MCF 10A (cell line): ENCODE measurements around the gene KLHDC4. TPM values are rescaled to one million over a fixed set of nuclear protein-coding genes. Genes with fewer than 3 reads are reported as not detected.
A peak's percentile ranks its signal among the peaks of the same experiment; 100 is the strongest.
"Not testable (repeated sequence)": the region's sequence is repeated elsewhere in the genome, so short reads cannot be mapped to it uniquely, and the experiment has no call there.

Experiments used
- BruUV-seq: library from RNA; stranded (reverse); fragments of 400-500 nt; replicated peaks from 2 replicates; lab custom pipeline; 2021; lab: Mats Ljungman, UMichigan
- CTCF ChIA-PET: fragments of 300-600 bp; sonication (Branson Sonifier 250); formaldehyde crosslinking; extraction: SDS; loops from one replicate; lab custom pipeline; 2021; ENCODE audit warnings: antibody characterized with exemption, inconsistent platforms; lab: Yijun Ruan, JAX
- POLR2A ChIA-PET: fragments of 300-600, 350-650 bp; sonication (Branson Sonifier 250); formaldehyde crosslinking; extraction: SDS; loops from one replicate; lab custom pipeline; 2020; ENCODE audit warnings: antibody characterized with exemption, inconsistent platforms; lab: Yijun Ruan, JAX
- DNase-seq: peaks from one replicate; pipeline ENCODE4 v3.0.0-alpha.2; 2018; ENCODE audit not compliant: unreplicated experiment
- H3K27ac Mint-ChIP-seq: one replicate; pipeline ENCODE4 v1.8.0; 2022; ENCODE audit warnings: mild to moderate bottlenecking, low read depth, mixed read lengths; ENCODE audit not compliant: unreplicated experiment
- H3K27me3 Mint-ChIP-seq: one replicate; pipeline ENCODE4 v1.8.0; 2022; ENCODE audit warnings: mixed read lengths; ENCODE audit not compliant: insufficient read depth, unreplicated experiment
- H3K36me3 Mint-ChIP-seq: one replicate; pipeline ENCODE4 v1.8.0; 2022; ENCODE audit warnings: mild to moderate bottlenecking, moderate library complexity, mixed read lengths; ENCODE audit not compliant: insufficient read depth, unreplicated experiment
- H3K4me1 Mint-ChIP-seq: one replicate; pipeline ENCODE4 v1.8.0; 2022; ENCODE audit warnings: mixed read lengths; ENCODE audit not compliant: insufficient read depth, unreplicated experiment
- H3K4me3 Mint-ChIP-seq: one replicate; pipeline ENCODE4 v1.8.0; 2022; ENCODE audit warnings: mild to moderate bottlenecking, moderate library complexity, mixed read lengths; ENCODE audit not compliant: unreplicated experiment
- H3K9me3 Mint-ChIP-seq: one replicate; pipeline ENCODE4 v1.8.0; 2022; ENCODE audit warnings: mixed read lengths; ENCODE audit not compliant: unreplicated experiment
- CTCF ChIP-seq: fragments of 200-600 bp; IDR thresholded peaks from one replicate; pipeline ENCODE4 v1.8.0; 2022; ENCODE audit warnings: antibody characterized with exemption, mild to moderate bottlenecking; ENCODE audit not compliant: unreplicated experiment
- intact Hi-C: fragments of 100-400 bp; cut with micrococcal nuclease; formaldehyde crosslinking; loops from 2 replicates; pipeline ENCODE4 v1.14.1; 2022
- total RNA-seq: library from RNA; stranded (reverse); gene quantifications from 2 replicates; pipeline ENCODE4 v1.2.3, GENCODE V29; 2022

KLHDC4 gene
- total RNA-seq, 1 experiment from 2014 or later, result 106 TPM

DNA sequence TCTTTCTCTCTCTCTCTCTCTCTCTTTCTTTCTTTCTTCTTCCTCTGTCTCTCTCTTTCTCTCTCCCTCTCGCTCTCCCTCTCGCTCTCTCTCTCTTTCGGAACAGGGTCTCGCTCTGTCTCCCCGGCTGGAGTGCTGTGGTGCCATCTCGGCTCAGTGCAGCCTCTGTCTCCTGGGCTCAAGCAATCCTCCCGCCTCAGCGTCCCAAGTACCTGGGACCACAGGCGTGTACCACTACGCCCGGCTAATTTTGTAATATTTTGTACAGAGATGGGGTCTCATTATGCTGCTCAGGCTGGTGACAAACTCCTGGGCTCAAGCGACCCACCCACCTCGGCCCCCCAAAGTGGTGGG, 12.7 kb upstream of the KLHDC4 start:
- Mint-ChIP-seq H3K27me3 (no peaks in the 10 kb centered on the region), H3K9me3 (no peaks in the 10 kb centered on the region), H3K4me3 (peak overlapping the region; percentile 52), H3K27ac (peak overlapping the region; percentile 89), H3K4me1 (peaks cover 18% of the 10 kb centered on the region), H3K36me3 (peaks cover 7% of the 10 kb centered on the region)
- intact Hi-C loops, result loop anchor here (1.0 to 10.0 kb wide), 4 partner anchors 44 to 656 kb away; no protein-coding TSS in a partner anchor
- no peak for DNase-seq
- ChIA-PET POLR2A (interaction anchor here (0.7 to 4.2 kb wide), 19 partner anchors 10 to 90 kb away, joined by 3 to 138 read pairs (median 8); partner anchors contain the start of genes KLHDC4 and SLC7A5), CTCF (interaction anchor here (0.6 to 4.2 kb wide), 30 partner anchors 10 to 753 kb away, joined by 3 to 205 read pairs (median 8); partner anchors contain the start of genes KLHDC4 and SLC7A5)
- no peak for TF ChIP-seq CTCF
- BruUV-seq, result TSS peak; percentile 78

GRCh38 chr16:87773836-87774235, 8.1 kb upstream of the KLHDC4 start:
- POLR2A ChIA-PET, result interaction anchor here (1.4 kb wide), 1 partner anchor 98 kb away, joined by 5 read pairs; no protein-coding TSS in a partner anchor
- H3K27ac Mint-ChIP-seq, H3K9me3 Mint-ChIP-seq, H3K36me3 Mint-ChIP-seq, H3K27me3 Mint-ChIP-seq, BruUV-seq, H3K4me3 Mint-ChIP-seq, DNase-seq: not testable (repeated sequence)
- intact Hi-C loops, result loop anchor here (10.0 kb wide), 1 partner anchor 661 kb away; no protein-coding TSS in a partner anchor
- H3K4me1 Mint-ChIP-seq, result peaks cover 17% of the 10 kb centered on the region
- CTCF ChIA-PET, result interaction anchor here (0.6 to 6.5 kb wide), 3 partner anchors 12 to 97 kb away, joined by 3 to 51 read pairs (median 3); no protein-coding TSS in a partner anchor

DNA sequence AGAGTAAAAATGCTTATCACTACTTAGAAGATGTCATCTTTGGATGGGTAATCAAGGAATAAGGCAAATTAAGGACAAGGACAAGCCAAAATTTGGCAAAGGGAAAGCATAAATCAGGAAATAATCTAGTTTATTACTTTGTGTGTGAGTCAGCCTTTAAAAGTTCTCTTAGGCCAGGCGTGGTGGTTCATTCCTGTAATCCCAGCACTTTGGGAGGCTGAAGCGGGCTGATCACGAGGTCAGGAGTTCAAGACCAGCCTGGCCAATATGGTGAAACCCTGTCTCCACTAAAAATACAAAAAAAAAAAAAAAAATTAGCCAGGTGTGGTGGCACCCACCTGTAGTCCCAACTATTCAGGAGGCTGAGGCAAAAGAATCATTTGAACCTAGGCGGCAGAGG, 1.7 kb upstream of the KLHDC4 start:
- not testable (repeated sequence) for BruUV-seq, H3K27me3 Mint-ChIP-seq, H3K27ac Mint-ChIP-seq, DNase-seq, H3K9me3 Mint-ChIP-seq
- POLR2A ChIA-PET, result interaction anchor here (0.6 to 3.1 kb wide), 5 partner anchors 40 to 131 kb away, joined by 3 to 32 read pairs (median 5); partner anchors contain the start of gene SLC7A5
- Mint-ChIP-seq H3K36me3 (peaks cover 23% of the 10 kb centered on the region), H3K4me3 (peak overlapping the region; percentile 88), H3K4me1 (peaks cover 18% of the 10 kb centered on the region)
- CTCF ChIA-PET, result interaction anchor here (0.7 to 3.6 kb wide), 3 partner anchors 104 to 131 kb away, joined by 3 to 26 read pairs (median 21); no protein-coding TSS in a partner anchor
- intact Hi-C loops, result loop anchor here (10.0 kb wide), 1 partner anchor 1203 kb away; the partner anchor contains the start of gene FOXC2

DNA sequence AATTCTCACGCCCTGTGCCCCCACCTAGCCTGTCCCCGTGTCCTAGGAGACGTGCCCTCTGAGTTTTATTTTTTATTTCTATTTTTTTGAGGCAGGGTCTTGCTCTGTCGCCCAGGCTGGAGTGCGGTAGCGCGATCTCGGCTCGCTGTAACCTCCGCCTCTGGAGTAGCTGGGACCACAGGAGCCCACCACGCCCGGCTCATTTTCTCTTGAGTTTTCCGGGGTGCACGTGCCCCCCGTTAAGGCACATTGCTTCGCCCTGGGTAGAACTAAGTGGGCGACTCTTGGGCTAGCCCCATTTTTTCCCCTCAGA, 655 bp upstream of the KLHDC4 start:
- no peak for TF ChIP-seq CTCF
- no peaks in the 10 kb centered on the region for H3K9me3 Mint-ChIP-seq
- CTCF ChIA-PET, result interaction anchor here (0.7 to 3.6 kb wide), 6 partner anchors 8 to 369 kb away, joined by 3 to 25 read pairs (median 8); no protein-coding TSS in a partner anchor
- peak overlapping the region; percentile 88 for H3K4me3 Mint-ChIP-seq
- no peak for DNase-seq
- H3K36me3 Mint-ChIP-seq, result peaks cover 33% of the 10 kb centered on the region
- peak overlapping the region; percentile 95 for H3K27ac Mint-ChIP-seq
- no peaks in the 10 kb centered on the region for H3K27me3 Mint-ChIP-seq
- intact Hi-C loops, result loop anchor here (10.0 kb wide), 1 partner anchor 1202 kb away; the partner anchor contains the start of gene FOXC2
- POLR2A ChIA-PET, result interaction anchor here (0.5 to 3.1 kb wide), 11 partner anchors 13 to 276 kb away, joined by 3 to 32 read pairs (median 7); partner anchors contain the start of genes BANP and SLC7A5
- no TSS peak for BruUV-seq
- H3K4me1 Mint-ChIP-seq, result peaks cover 24% of the 10 kb centered on the region

DNA sequence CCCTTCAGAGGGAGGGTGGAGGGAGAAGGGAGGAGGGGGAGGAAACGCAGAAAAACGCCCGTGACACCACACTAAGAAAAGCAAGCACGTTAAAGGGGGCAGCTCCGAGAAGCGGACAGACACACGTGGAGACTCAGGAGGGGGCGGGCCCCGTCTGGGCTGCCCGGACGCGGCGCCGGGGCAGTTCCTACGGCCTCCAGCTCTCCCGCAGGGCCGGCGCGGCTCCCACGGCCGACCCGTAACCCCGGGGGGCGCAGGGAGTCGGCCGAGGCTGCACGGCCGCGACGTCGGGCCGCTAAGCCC, 362 bp downstream of the KLHDC4 start:
- Mint-ChIP-seq H3K27me3 (no peaks in the 10 kb centered on the region), H3K27ac (peak overlapping the region; percentile 95), H3K9me3 (no peaks in the 10 kb centered on the region), H3K4me3 (peak overlapping the region; percentile 88), H3K36me3 (peaks cover 43% of the 10 kb centered on the region), H3K4me1 (peaks cover 24% of the 10 kb centered on the region)
- BruUV-seq, result TSS peak; percentile 42
- TF ChIP-seq CTCF, result no peak
- intact Hi-C loops, result loop anchor here (10.0 kb wide), 1 partner anchor 1201 kb away; the partner anchor contains the start of gene FOXC2
- CTCF ChIA-PET, result interaction anchor here (0.6 to 3.5 kb wide), 5 partner anchors 12 to 106 kb away, joined by 3 to 25 read pairs (median 4); no protein-coding TSS in a partner anchor
- no peak for DNase-seq
- POLR2A ChIA-PET, result interaction anchor here (0.7 to 3.1 kb wide), 19 partner anchors 12 to 897 kb away, joined by 3 to 32 read pairs (median 5); partner anchors contain the start of genes BANP, C16orf95, FBXO31 and MVD
